Calu3 (cell line): ENCODE data around the gene RYR3. TPM values are rescaled to one million over a fixed set of nuclear protein-coding genes. Genes with fewer than 3 reads are reported as not detected.

ENCODE experiments used
- BruUV-seq: library from RNA; stranded (reverse); fragments of 400-500 nt; replicated peaks from 2 replicates; lab custom pipeline; 2021; lab: Mats Ljungman, UMichigan
- CTCF ChIA-PET: fragments of 300-600 bp; sonication (Branson Sonifier 250); formaldehyde crosslinking; loops from one replicate; lab custom pipeline; 2022; ENCODE audit warnings: antibody characterized with exemption; lab: Charles Lee
- DNase-seq: peaks from one replicate; pipeline ENCODE4 v3.0.0; 2022
- H3K27ac Mint-ChIP-seq: one replicate; pipeline ENCODE4 v1.8.0; 2022; ENCODE audit warnings: mixed read lengths; ENCODE audit not compliant: unreplicated experiment
- H3K27me3 Mint-ChIP-seq: one replicate; pipeline ENCODE4 v1.8.0; 2022; ENCODE audit warnings: mixed read lengths; ENCODE audit not compliant: unreplicated experiment
- H3K36me3 Mint-ChIP-seq: one replicate; pipeline ENCODE4 v1.8.0; 2022; ENCODE audit warnings: mild to moderate bottlenecking, moderate library complexity, mixed read lengths; ENCODE audit not compliant: insufficient read depth, unreplicated experiment
- H3K4me1 Mint-ChIP-seq: one replicate; pipeline ENCODE4 v1.8.0; 2022; ENCODE audit warnings: mild to moderate bottlenecking, low read depth, mixed read lengths; ENCODE audit not compliant: unreplicated experiment
- H3K4me3 Mint-ChIP-seq: one replicate; pipeline ENCODE4 v1.8.0; 2022; ENCODE audit warnings: mild to moderate bottlenecking, low read depth, moderate library complexity, mixed read lengths; ENCODE audit not compliant: unreplicated experiment
- H3K9me3 Mint-ChIP-seq: one replicate; pipeline ENCODE4 v1.8.0; 2022; ENCODE audit warnings: low read depth, mixed read lengths; ENCODE audit not compliant: unreplicated experiment
- CTCF ChIP-seq: fragments of 200-600 bp; IDR thresholded peaks from one replicate; pipeline ENCODE4 v1.8.0; 2022; ENCODE audit warnings: antibody characterized with exemption; ENCODE audit not compliant: unreplicated experiment
- intact Hi-C: fragments of 100-400 bp; cut with micrococcal nuclease; formaldehyde crosslinking; loops from one replicate; pipeline ENCODE4 v1.10.0; 2022; ENCODE audit not compliant: unreplicated experiment
- total RNA-seq: library from RNA; stranded (reverse); gene quantifications from 2 replicates; pipeline ENCODE4 v1.2.3, GENCODE V29; 2022

The RYR3 gene
- total RNA-seq, 1 experiment from 2014 or later = not detected

- Mint-ChIP-seq H3K27ac (no peak overlapping the region), H3K36me3 (no peaks in the 10 kb centered on the region), H3K4me1 (peaks cover 9% of the 10 kb centered on the region), H3K4me3 (no peak overlapping the region), H3K9me3 (no peaks in the 10 kb centered on the region), H3K27me3 (no peaks in the 10 kb centered on the region)
- no peak for DNase-seq
- BruUV-seq = no TSS peak
- TF ChIP-seq CTCF = no peak
- intact Hi-C loops = no loop called here
- CTCF ChIA-PET = interaction anchor here (1.7 kb wide), 1 partner anchor 13 kb away, joined by 7 read pairs; no protein-coding TSS in a partner anchor
These were observed 31.1 kb upstream of the RYR3 start for GRCh38 chr15:33279613-33280205.

- Mint-ChIP-seq H3K27me3 (no peaks in the 10 kb centered on the region), H3K36me3 (no peaks in the 10 kb centered on the region), H3K4me1 (peaks cover 9% of the 10 kb centered on the region), H3K4me3 (no peak overlapping the region), H3K27ac (no peak overlapping the region), H3K9me3 (no peaks in the 10 kb centered on the region)
- no peak for TF ChIP-seq CTCF
- BruUV-seq = no TSS peak
- no peak for DNase-seq
- CTCF ChIA-PET = interaction anchor here (0.7 to 1.2 kb wide), 3 partner anchors 16 to 428 kb away, joined by 3 to 4 read pairs (median 3); no protein-coding TSS in a partner anchor
- intact Hi-C loops = no loop called here
These were observed 28.3 kb upstream of the RYR3 start for GRCh38 chr15:33282226-33283020.

- no peak overlapping the region for H3K27ac Mint-ChIP-seq
- no peaks in the 10 kb centered on the region for H3K9me3 Mint-ChIP-seq
- CTCF ChIA-PET = interaction anchor here (0.6 kb wide), 1 partner anchor 11 kb away, joined by 4 read pairs; no protein-coding TSS in a partner anchor
- H3K36me3 Mint-ChIP-seq = no peaks in the 10 kb centered on the region
- intact Hi-C loops = no loop called here
- DNase-seq = no peak
- no peaks in the 10 kb centered on the region for H3K27me3 Mint-ChIP-seq
- peaks cover 8% of the 10 kb centered on the region for H3K4me1 Mint-ChIP-seq
- TF ChIP-seq CTCF = no peak
- no TSS peak for BruUV-seq
- H3K4me3 Mint-ChIP-seq = no peak overlapping the region
These were observed 27.2 kb upstream of the RYR3 start for GRCh38 chr15:33283576-33283975.

- H3K36me3 Mint-ChIP-seq = no peaks in the 10 kb centered on the region
- no peak for TF ChIP-seq CTCF
- CTCF ChIA-PET = no interaction called here
- intact Hi-C loops = no loop called here
- no peaks in the 10 kb centered on the region for H3K9me3 Mint-ChIP-seq
- H3K4me1 Mint-ChIP-seq = peaks cover under 1% of the 10 kb centered on the region
- peaks cover 5% of the 10 kb centered on the region for H3K27me3 Mint-ChIP-seq
- no peak for DNase-seq
- no TSS peak for BruUV-seq
- no peak overlapping the region for H3K4me3 Mint-ChIP-seq
- H3K27ac Mint-ChIP-seq = no peak overlapping the region
These were observed 26.4 kb upstream of the RYR3 start for GRCh38 chr15:33284336-33284735.
